Ishikawa (cell line): Measurements from ENCODE around the gene TOP1.

Experiments used
- CEBPB ChIP-seq: IDR thresholded peaks from 2 replicates; pipeline ENCODE4 v1.6.1; 2012
- CREB1 ChIP-seq: IDR thresholded peaks from 2 replicates; pipeline ENCODE4 v1.6.1; 2012; ENCODE audit warnings: low read depth
- EGR1 ChIP-seq: IDR thresholded peaks from 2 replicates; pipeline ENCODE4 v1.6.1; 2012
- EP300 ChIP-seq: IDR thresholded peaks from 2 replicates; pipeline ENCODE4 v1.6.1; 2012; ENCODE audit warnings: borderline replicate concordance
- FOXM1 ChIP-seq: IDR thresholded peaks from 2 replicates; pipeline ENCODE4 v1.6.1; 2012; ENCODE audit warnings: low read depth, borderline replicate concordance
- NFIC ChIP-seq: IDR thresholded peaks from 2 replicates; pipeline ENCODE4 v1.6.1; 2012
- RAD21 ChIP-seq: IDR thresholded peaks from 2 replicates; pipeline ENCODE4 v1.6.1; 2012; ENCODE audit warnings: low read depth
- TAF1 ChIP-seq: IDR thresholded peaks from 2 replicates; pipeline ENCODE4 v1.6.1; 2012; ENCODE audit warnings: low read depth, mild to moderate bottlenecking
- TCF12 ChIP-seq: IDR thresholded peaks from 2 replicates; pipeline ENCODE4 v1.6.1; 2012; ENCODE audit warnings: low read depth
- TEAD4 ChIP-seq: IDR thresholded peaks from 2 replicates; pipeline ENCODE4 v1.6.1; 2012
- YY1 ChIP-seq: IDR thresholded peaks from 2 replicates; pipeline ENCODE4 v1.6.1; 2012; ENCODE audit warnings: low read depth
- ZBTB7A ChIP-seq: IDR thresholded peaks from 2 replicates; pipeline ENCODE4 v1.6.1; 2012; ENCODE audit warnings: low read depth
- TF ChIP-seq, protein P1 (sequence below): IDR thresholded peaks from 2 replicates; pipeline ENCODE4 v1.6.1; 2012
- TF ChIP-seq, protein P2 (sequence below): IDR thresholded peaks from 2 replicates; pipeline ENCODE4 v1.6.1; 2012; ENCODE audit warnings: low read depth, mild to moderate bottlenecking
- TF ChIP-seq, protein P3 (sequence below): IDR thresholded peaks from 2 replicates; pipeline ENCODE4 v1.6.1; 2012

Gene TOP1

DNA sequence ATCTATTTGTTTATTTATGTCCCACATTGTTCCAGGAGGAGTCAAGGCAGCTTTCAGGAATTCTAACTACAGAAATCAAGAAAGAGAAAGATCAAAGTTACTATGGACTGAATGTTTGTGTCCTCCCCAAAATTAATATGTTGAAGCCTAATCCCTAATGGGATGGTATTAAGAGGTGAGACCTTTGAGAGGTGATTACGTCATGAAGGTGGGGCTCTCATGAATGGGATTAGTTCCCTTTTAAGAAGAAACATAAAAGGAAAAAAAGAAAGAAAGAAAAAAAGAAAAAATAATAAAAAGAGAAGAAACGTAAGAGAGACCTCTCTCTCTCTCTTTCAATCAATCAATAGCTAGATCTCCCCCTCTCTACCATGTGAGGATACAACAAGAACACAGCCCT lies 44.7 kb upstream of the TOP1 start:
- no peak for TF ChIP-seq TAF1
- no peak for TF ChIP-seq TEAD4
- TF ChIP-seq, protein P1, sequence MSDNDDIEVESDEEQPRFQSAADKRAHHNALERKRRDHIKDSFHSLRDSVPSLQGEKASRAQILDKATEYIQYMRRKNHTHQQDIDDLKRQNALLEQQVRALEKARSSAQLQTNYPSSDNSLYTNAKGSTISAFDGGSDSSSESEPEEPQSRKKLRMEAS: no peak
- TF ChIP-seq, protein P2, sequence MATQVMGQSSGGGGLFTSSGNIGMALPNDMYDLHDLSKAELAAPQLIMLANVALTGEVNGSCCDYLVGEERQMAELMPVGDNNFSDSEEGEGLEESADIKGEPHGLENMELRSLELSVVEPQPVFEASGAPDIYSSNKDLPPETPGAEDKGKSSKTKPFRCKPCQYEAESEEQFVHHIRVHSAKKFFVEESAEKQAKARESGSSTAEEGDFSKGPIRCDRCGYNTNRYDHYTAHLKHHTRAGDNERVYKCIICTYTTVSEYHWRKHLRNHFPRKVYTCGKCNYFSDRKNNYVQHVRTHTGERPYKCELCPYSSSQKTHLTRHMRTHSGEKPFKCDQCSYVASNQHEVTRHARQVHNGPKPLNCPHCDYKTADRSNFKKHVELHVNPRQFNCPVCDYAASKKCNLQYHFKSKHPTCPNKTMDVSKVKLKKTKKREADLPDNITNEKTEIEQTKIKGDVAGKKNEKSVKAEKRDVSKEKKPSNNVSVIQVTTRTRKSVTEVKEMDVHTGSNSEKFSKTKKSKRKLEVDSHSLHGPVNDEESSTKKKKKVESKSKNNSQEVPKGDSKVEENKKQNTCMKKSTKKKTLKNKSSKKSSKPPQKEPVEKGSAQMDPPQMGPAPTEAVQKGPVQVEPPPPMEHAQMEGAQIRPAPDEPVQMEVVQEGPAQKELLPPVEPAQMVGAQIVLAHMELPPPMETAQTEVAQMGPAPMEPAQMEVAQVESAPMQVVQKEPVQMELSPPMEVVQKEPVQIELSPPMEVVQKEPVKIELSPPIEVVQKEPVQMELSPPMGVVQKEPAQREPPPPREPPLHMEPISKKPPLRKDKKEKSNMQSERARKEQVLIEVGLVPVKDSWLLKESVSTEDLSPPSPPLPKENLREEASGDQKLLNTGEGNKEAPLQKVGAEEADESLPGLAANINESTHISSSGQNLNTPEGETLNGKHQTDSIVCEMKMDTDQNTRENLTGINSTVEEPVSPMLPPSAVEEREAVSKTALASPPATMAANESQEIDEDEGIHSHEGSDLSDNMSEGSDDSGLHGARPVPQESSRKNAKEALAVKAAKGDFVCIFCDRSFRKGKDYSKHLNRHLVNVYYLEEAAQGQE: no peak
- TF ChIP-seq NFIC: no peak
- TF ChIP-seq ZBTB7A: no peak
- TF ChIP-seq, protein P3, sequence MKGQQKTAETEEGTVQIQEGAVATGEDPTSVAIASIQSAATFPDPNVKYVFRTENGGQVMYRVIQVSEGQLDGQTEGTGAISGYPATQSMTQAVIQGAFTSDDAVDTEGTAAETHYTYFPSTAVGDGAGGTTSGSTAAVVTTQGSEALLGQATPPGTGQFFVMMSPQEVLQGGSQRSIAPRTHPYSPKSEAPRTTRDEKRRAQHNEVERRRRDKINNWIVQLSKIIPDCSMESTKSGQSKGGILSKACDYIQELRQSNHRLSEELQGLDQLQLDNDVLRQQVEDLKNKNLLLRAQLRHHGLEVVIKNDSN: no peak
- no peak for TF ChIP-seq CEBPB
- TF ChIP-seq EGR1: no peak
- no peak for TF ChIP-seq CREB1
- no peak for TF ChIP-seq TCF12
- TF ChIP-seq FOXM1: no peak
- TF ChIP-seq EP300: no peak
- no peak for TF ChIP-seq RAD21
- TF ChIP-seq YY1: no peak

DNA sequence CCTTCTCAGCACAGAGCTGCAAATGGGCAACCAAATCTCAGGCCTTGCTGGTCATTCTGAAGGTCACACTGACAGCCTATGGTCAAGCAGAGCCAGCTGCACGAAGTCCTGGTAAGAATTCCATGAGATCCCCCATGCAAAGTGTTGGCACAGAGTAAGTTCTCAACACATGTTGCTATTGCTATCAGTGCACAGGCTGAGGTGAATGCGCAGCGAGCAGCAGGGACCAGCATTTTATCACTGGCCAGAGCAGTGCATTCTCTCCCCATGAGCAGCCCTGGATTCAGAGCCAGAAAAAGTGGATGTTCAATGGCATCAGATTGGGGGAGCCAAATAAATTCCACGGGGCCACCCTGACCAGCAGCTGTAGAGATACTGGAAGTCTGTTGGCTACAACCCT lies 44.1 kb upstream of the TOP1 start:
- no peak for TF ChIP-seq RAD21
- no peak for TF ChIP-seq YY1
- TF ChIP-seq, protein P1: no peak
- TF ChIP-seq TEAD4: no peak
- TF ChIP-seq, protein P3: no peak
- no peak for TF ChIP-seq TAF1
- no peak for TF ChIP-seq ZBTB7A
- no peak for TF ChIP-seq NFIC
- TF ChIP-seq, protein P2: no peak
- no peak for TF ChIP-seq CEBPB
- no peak for TF ChIP-seq EGR1

DNA sequence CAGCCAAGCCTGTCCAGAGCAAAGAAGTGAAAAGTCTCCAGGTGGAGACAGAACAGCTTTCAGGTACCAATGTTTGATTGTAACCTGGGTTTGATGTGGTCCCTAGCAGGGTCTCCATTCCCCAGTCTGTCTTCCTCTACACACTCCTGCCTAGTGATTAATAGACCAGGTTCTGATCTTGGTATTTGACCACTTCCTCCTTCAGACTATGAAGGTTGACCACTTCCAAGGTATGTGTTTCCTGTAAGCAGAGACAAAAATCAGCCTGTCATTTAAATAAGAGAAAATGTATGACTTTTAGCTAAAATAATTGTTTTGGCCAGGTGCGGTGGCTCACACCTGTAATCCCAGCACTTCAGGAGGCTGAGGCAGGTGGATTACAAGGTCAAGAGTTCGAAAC lies 41.8 kb upstream of the TOP1 start:
- TF ChIP-seq TEAD4 (no peak), FOXM1 (no peak), TCF12 (no peak), YY1 (no peak), TAF1 (no peak), CREB1 (no peak), EGR1 (no peak), ZBTB7A (no peak)
- TF ChIP-seq, protein P1: no peak

DNA sequence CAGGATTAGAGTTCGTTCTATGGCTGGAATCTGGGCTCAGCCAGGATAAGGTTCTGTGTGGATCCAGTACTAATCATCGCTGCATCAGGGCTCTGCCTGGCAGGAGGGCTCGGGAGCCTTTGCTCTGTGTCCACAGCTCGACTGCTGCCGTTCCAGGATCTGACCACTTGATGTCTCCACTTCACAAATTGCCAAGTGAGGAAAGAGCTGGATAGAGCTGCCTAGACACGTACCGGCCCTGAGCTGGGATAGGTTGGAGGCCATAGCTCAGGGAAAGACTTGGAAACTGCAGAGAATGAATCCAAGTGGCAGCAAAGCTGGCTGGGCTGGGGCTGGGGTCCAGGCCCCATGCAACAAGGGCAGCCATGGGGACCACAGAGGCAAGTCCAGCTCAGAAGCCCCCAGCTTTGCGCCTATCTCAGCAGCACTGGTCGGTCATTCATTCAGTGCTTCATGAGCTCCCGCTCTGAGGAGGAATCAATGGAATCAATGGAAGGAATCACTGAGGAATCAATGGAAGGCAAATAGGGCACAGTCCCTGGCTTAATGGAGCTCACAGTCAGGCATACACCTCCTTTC lies 38.0 kb upstream of the TOP1 start:
- peak; percentile 95 for TF ChIP-seq RAD21
- TF ChIP-seq, protein P2: no peak
